Calu3 (cell line): ENCODE measurements around the gene AASS. TPM values are rescaled to one million over a fixed set of nuclear protein-coding genes. Genes with fewer than 3 reads are reported as not detected.

Source experiments
- BruUV-seq: library from RNA; stranded (reverse); fragments of 400-500 nt; replicated peaks from 2 replicates; lab custom pipeline; 2021; lab: Mats Ljungman, UMichigan
- CTCF ChIA-PET: fragments of 300-600 bp; sonication (Branson Sonifier 250); formaldehyde crosslinking; loops from one replicate; lab custom pipeline; 2022; ENCODE audit warnings: antibody characterized with exemption; lab: Charles Lee
- DNase-seq: peaks from one replicate; pipeline ENCODE4 v3.0.0; 2022
- H3K27ac Mint-ChIP-seq: one replicate; pipeline ENCODE4 v1.8.0; 2022; ENCODE audit warnings: mixed read lengths; ENCODE audit not compliant: unreplicated experiment
- H3K27me3 Mint-ChIP-seq: one replicate; pipeline ENCODE4 v1.8.0; 2022; ENCODE audit warnings: mixed read lengths; ENCODE audit not compliant: unreplicated experiment
- H3K36me3 Mint-ChIP-seq: one replicate; pipeline ENCODE4 v1.8.0; 2022; ENCODE audit warnings: mild to moderate bottlenecking, moderate library complexity, mixed read lengths; ENCODE audit not compliant: insufficient read depth, unreplicated experiment
- H3K4me1 Mint-ChIP-seq: one replicate; pipeline ENCODE4 v1.8.0; 2022; ENCODE audit warnings: mild to moderate bottlenecking, low read depth, mixed read lengths; ENCODE audit not compliant: unreplicated experiment
- H3K4me3 Mint-ChIP-seq: one replicate; pipeline ENCODE4 v1.8.0; 2022; ENCODE audit warnings: mild to moderate bottlenecking, low read depth, moderate library complexity, mixed read lengths; ENCODE audit not compliant: unreplicated experiment
- H3K9me3 Mint-ChIP-seq: one replicate; pipeline ENCODE4 v1.8.0; 2022; ENCODE audit warnings: low read depth, mixed read lengths; ENCODE audit not compliant: unreplicated experiment
- CTCF ChIP-seq: fragments of 200-600 bp; IDR thresholded peaks from one replicate; pipeline ENCODE4 v1.8.0; 2022; ENCODE audit warnings: antibody characterized with exemption; ENCODE audit not compliant: unreplicated experiment
- intact Hi-C: fragments of 100-400 bp; cut with micrococcal nuclease; formaldehyde crosslinking; loops from one replicate; pipeline ENCODE4 v1.10.0; 2022; ENCODE audit not compliant: unreplicated experiment
- total RNA-seq: library from RNA; stranded (reverse); gene quantifications from 2 replicates; pipeline ENCODE4 v1.2.3, GENCODE V29; 2022

The AASS gene
- total RNA-seq, 1 experiment from 2014 or later, result 18.7 TPM

- no peak for TF ChIP-seq CTCF
- no peak overlapping the region for H3K4me3 Mint-ChIP-seq
- CTCF ChIA-PET, result interaction anchor here (0.6 kb wide), 2 partner anchors 724 to 1216 kb away, joined by 4 to 5 read pairs; partner anchors contain the start of gene ING3
- DNase-seq, result peak; percentile 30
- H3K9me3 Mint-ChIP-seq, result no peaks in the 10 kb centered on the region
- no peak overlapping the region for H3K27ac Mint-ChIP-seq
- intact Hi-C loops, result loop anchor here (2.0 kb wide), 1 partner anchor 24 kb away; no protein-coding TSS in a partner anchor
- H3K36me3 Mint-ChIP-seq, result no peaks in the 10 kb centered on the region
- no TSS peak for BruUV-seq
- peaks cover 5% of the 10 kb centered on the region for H3K4me1 Mint-ChIP-seq
- no peaks in the 10 kb centered on the region for H3K27me3 Mint-ChIP-seq
Observed at GRCh38 chr7:122166740-122167139, 22.7 kb upstream of the AASS start.

DNA sequence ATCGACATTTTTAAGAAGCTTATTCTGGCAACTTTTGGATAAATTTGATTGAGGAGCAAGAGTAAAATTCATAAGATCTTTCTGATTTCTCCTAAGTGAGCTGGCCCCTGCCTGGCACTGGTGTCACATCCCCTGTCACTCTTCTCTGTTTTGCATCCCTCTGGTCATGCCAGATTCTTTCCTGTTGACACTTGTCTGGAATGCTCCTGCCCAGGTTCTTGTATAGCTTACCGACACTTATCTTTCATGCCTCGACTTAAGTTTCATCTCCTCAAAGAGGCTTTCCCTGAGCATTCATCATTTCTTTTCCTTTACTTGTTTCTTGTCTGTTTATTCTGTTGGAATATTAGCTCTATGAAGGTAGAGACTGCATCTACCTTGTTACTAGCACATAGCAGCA lies 22.2 kb upstream of the AASS start:
- H3K9me3 Mint-ChIP-seq, result no peaks in the 10 kb centered on the region
- H3K27me3 Mint-ChIP-seq, result no peaks in the 10 kb centered on the region
- H3K27ac Mint-ChIP-seq, result no peak overlapping the region
- no peak for TF ChIP-seq CTCF
- peaks cover 9% of the 10 kb centered on the region for H3K4me1 Mint-ChIP-seq
- H3K4me3 Mint-ChIP-seq, result no peak overlapping the region
- intact Hi-C loops, result loop anchor here (2.0 kb wide), 1 partner anchor 23 kb away; no protein-coding TSS in a partner anchor
- DNase-seq, result peak; percentile 12
- BruUV-seq, result no TSS peak
- CTCF ChIA-PET, result interaction anchor here (0.6 kb wide), 2 partner anchors 724 to 1216 kb away, joined by 4 to 5 read pairs; partner anchors contain the start of gene ING3
- no peaks in the 10 kb centered on the region for H3K36me3 Mint-ChIP-seq

- Mint-ChIP-seq H3K4me1 (peaks cover 20% of the 10 kb centered on the region), H3K9me3 (no peaks in the 10 kb centered on the region), H3K36me3 (no peaks in the 10 kb centered on the region), H3K27ac (no peak overlapping the region), H3K27me3 (no peaks in the 10 kb centered on the region), H3K4me3 (no peak overlapping the region)
- DNase-seq, result no peak
- CTCF ChIA-PET, result no interaction called here
- no TSS peak for BruUV-seq
- intact Hi-C loops, result no loop called here
- no peak for TF ChIP-seq CTCF
Observed at GRCh38 chr7:122161628-122162027, 17.6 kb upstream of the AASS start.

DNA sequence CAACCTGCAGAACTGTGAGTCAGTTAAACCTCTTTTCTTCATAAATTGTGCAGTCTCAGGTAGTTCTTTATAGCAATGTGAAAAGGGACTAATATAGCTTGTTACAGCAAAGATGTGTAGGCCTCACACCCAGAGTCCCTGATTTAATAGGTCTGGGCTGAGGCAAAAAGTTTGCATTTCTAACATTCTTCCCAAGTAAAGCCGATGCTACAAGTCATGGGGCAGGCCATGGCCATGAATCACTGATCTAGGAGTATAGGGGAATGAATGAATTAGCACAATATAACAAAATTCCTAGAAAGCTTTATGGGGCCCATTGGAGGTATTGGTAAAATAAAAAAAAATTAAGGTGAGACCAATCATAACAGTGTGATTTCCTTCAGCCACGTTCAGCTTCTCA lies 11.5 kb upstream of the AASS start:
- no TSS peak for BruUV-seq
- H3K9me3 Mint-ChIP-seq, result no peaks in the 10 kb centered on the region
- H3K36me3 Mint-ChIP-seq, result no peaks in the 10 kb centered on the region
- H3K27me3 Mint-ChIP-seq, result no peaks in the 10 kb centered on the region
- DNase-seq, result no peak
- no peak overlapping the region for H3K27ac Mint-ChIP-seq
- H3K4me1 Mint-ChIP-seq, result peaks cover 3% of the 10 kb centered on the region
- H3K4me3 Mint-ChIP-seq, result no peak overlapping the region
- CTCF ChIA-PET, result no interaction called here
- intact Hi-C loops, result no loop called here
- TF ChIP-seq CTCF, result no peak
